DOHH2 (cell line): Measurements from ENCODE around the gene CGN.

Source experiments
- H3F3A ChIP-seq: fragments of 200-600 bp; sonication (generic), shearing (Covaris generic); 2 replicates; pipeline ENCODE4 v1.6.0; 2016; ENCODE audit warnings: antibody characterized with exemption, mild to moderate bottlenecking; ENCODE audit not compliant: control insufficient read depth, insufficient read depth
- H3K27ac ChIP-seq: fragments of 200-600 bp; sonication (generic); 2 replicates; pipeline ENCODE4 v1.5.1; 2014; ENCODE audit warnings: low read depth, mild to moderate bottlenecking, low read length, moderate library complexity
- H3K27me3 ChIP-seq: fragments of 200-600 bp; sonication (generic); 2 replicates; pipeline ENCODE4 v1.6.1; 2014; ENCODE audit warnings: mild to moderate bottlenecking, low read length, mixed read lengths; ENCODE audit not compliant: control insufficient read depth
- H3K36me3 ChIP-seq: fragments of 200-600 bp; sonication (generic); 2 replicates; pipeline ENCODE4 v1.6.1; 2014; ENCODE audit warnings: mild to moderate bottlenecking, low read length, moderate library complexity, mixed read lengths; ENCODE audit not compliant: control insufficient read depth
- H3K4me1 ChIP-seq: fragments of 200-600 bp; sonication (generic); 2 replicates; pipeline ENCODE4 v1.6.1; 2014; ENCODE audit warnings: mild to moderate bottlenecking, low read length, mixed read lengths; ENCODE audit not compliant: control insufficient read depth
- H3K4me2 ChIP-seq: fragments of 200-600 bp; sonication (generic); 2 replicates; pipeline ENCODE4 v1.6.0; 2014; ENCODE audit warnings: mild to moderate bottlenecking, low read length, moderate library complexity
- H3K4me3 ChIP-seq: fragments of 200-600 bp; sonication (generic); 2 replicates; pipeline ENCODE4 v1.5.1; 2014; ENCODE audit warnings: mild to moderate bottlenecking, low read length, mixed read lengths
- H3K79me2 ChIP-seq: fragments of 200-600 bp; sonication (generic); 2 replicates; pipeline ENCODE4 v1.6.1; 2014; ENCODE audit warnings: mild to moderate bottlenecking, low read length, mixed read lengths; ENCODE audit not compliant: control insufficient read depth
- H3K9me2 ChIP-seq: fragments of 200-600 bp; sonication (generic); replicated peaks from 2 replicates; pipeline ENCODE4 v1.6.1; 2014; ENCODE audit warnings: mild to moderate bottlenecking, low read length, mixed read lengths; ENCODE audit not compliant: control insufficient read depth
- H3K9me3 ChIP-seq: fragments of 200-600 bp; sonication (generic); 2 replicates; pipeline ENCODE4 v1.6.1; 2014; ENCODE audit warnings: antibody characterized with exemption, low read length, mixed read lengths; ENCODE audit not compliant: control insufficient read depth, insufficient read depth
- H4K20me1 ChIP-seq: fragments of 200-600 bp; sonication (generic); 2 replicates; pipeline ENCODE4 v1.6.0; 2014; ENCODE audit warnings: low read depth, mild to moderate bottlenecking, antibody characterized with exemption, low read length, moderate library complexity; ENCODE audit not compliant: control insufficient read depth, insufficient read depth
- EZH2phosphoT487 ChIP-seq: fragments of 200-600 bp; sonication (generic); IDR thresholded peaks from 2 replicates; pipeline ENCODE4 v1.6.1; 2017; ENCODE audit warnings: borderline replicate concordance, mild to moderate bottlenecking, antibody characterized with exemption, low read length, moderate library complexity, mixed read lengths
- TF ChIP-seq, protein P1 (sequence below): fragments of 200-600 bp; sonication (generic); IDR thresholded peaks from one replicate; pipeline ENCODE4 v1.5.1; 2014; ENCODE audit warnings: antibody characterized with exemption, mild to moderate bottlenecking, low read depth, low read length; ENCODE audit not compliant: poor library complexity, severe bottlenecking

Gene CGN

DNA sequence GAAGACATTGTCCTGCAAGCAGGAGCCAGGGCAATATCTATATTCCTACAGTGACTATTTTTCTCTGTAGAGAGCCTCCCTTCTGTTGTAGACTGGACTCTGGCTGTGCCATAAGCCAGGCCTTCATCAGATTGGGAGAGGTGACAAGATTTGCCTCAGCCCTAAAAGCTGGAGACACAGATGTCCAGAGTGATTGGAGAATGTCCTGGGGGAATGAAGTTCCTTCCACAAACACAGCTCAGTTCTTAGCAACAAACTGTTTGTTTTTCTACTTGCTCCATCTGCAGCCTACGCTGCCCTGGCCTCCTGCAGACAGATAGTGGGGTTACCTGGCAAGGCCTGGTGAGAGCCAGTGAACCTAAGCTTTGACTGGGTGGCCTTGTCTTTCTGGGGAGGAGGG lies 70.7 kb downstream of the CGN start:
- Histone ChIP-seq H3K27me3 (no peaks in the 10 kb centered on the region), H3K79me2 (no peaks in the 10 kb centered on the region), H4K20me1 (no peaks in the 10 kb centered on the region), H3K9me2 (no peaks in the 10 kb centered on the region), H3K4me1 (no peaks in the 10 kb centered on the region), H3K4me3 (no peak overlapping the region), H3K9me3 (no peaks in the 10 kb centered on the region), H3F3A (no peaks in the 10 kb centered on the region), H3K4me2 (no peak overlapping the region), H3K27ac (no peak overlapping the region), H3K36me3 (no peaks in the 10 kb centered on the region)
- TF ChIP-seq EZH2phosphoT487, result no peak
- TF ChIP-seq, protein P1, sequence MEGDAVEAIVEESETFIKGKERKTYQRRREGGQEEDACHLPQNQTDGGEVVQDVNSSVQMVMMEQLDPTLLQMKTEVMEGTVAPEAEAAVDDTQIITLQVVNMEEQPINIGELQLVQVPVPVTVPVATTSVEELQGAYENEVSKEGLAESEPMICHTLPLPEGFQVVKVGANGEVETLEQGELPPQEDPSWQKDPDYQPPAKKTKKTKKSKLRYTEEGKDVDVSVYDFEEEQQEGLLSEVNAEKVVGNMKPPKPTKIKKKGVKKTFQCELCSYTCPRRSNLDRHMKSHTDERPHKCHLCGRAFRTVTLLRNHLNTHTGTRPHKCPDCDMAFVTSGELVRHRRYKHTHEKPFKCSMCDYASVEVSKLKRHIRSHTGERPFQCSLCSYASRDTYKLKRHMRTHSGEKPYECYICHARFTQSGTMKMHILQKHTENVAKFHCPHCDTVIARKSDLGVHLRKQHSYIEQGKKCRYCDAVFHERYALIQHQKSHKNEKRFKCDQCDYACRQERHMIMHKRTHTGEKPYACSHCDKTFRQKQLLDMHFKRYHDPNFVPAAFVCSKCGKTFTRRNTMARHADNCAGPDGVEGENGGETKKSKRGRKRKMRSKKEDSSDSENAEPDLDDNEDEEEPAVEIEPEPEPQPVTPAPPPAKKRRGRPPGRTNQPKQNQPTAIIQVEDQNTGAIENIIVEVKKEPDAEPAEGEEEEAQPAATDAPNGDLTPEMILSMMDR, result no peak

DNA sequence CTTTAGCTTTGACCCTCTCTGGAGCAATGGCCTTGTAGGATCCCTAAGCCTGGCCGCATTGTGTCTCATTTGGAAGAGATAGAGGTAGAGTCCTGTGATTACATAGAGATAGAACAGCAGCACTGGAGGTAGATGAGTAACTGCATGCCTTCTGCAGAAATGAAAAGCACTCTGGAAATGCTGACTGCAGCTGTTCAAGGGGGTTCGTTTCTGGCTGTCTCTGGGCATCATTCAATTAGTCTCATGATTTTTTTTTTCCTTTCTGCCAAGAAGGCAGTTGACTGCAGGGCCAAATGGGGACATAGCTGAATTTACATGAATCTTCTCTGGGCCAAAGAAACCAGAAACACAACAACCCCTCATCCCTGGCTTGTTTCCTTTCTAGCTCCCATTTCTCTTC lies 72.6 kb downstream of the CGN start:
- Histone ChIP-seq H3K4me1 (no peaks in the 10 kb centered on the region), H3K9me2 (no peaks in the 10 kb centered on the region), H4K20me1 (no peaks in the 10 kb centered on the region), H3K4me2 (no peak overlapping the region), H3K9me3 (no peaks in the 10 kb centered on the region), H3K36me3 (no peaks in the 10 kb centered on the region), H3K4me3 (no peak overlapping the region), H3K79me2 (no peaks in the 10 kb centered on the region), H3F3A (no peaks in the 10 kb centered on the region), H3K27me3 (no peaks in the 10 kb centered on the region), H3K27ac (no peak overlapping the region)
- TF ChIP-seq EZH2phosphoT487, result no peak
- TF ChIP-seq, protein P1, result no peak

DNA sequence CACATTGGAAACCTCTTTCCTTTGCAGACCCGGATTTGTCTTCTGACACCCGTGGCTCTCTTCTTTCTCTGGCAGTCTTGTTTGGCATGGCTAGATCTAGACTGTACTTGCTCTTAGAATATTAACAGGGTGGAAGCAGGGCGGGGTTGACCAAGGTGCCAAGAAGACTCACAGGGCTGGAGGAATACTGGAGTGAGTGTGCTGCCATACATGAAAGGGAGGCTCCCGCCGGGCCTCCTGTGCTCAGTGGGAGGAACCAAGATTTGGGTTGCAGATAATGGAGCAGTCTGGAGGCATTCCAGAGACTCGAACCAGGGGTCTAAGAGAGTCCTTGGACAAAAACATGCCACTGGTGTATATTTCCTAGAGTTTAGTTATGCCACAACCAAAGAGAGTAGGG lies 73.1 kb downstream of the CGN start:
- H3K36me3 ChIP-seq, result no peaks in the 10 kb centered on the region
- H4K20me1 ChIP-seq, result no peaks in the 10 kb centered on the region
- TF ChIP-seq, protein P1, result no peak
- no peak for TF ChIP-seq EZH2phosphoT487
- H3K9me3 ChIP-seq, result no peaks in the 10 kb centered on the region
- no peaks in the 10 kb centered on the region for H3K9me2 ChIP-seq
- no peak overlapping the region for H3K27ac ChIP-seq
- H3K4me2 ChIP-seq, result no peak overlapping the region
- no peaks in the 10 kb centered on the region for H3K79me2 ChIP-seq
- no peaks in the 10 kb centered on the region for H3K27me3 ChIP-seq
- no peaks in the 10 kb centered on the region for H3F3A ChIP-seq
- no peak overlapping the region for H3K4me3 ChIP-seq
- H3K4me1 ChIP-seq, result no peaks in the 10 kb centered on the region

DNA sequence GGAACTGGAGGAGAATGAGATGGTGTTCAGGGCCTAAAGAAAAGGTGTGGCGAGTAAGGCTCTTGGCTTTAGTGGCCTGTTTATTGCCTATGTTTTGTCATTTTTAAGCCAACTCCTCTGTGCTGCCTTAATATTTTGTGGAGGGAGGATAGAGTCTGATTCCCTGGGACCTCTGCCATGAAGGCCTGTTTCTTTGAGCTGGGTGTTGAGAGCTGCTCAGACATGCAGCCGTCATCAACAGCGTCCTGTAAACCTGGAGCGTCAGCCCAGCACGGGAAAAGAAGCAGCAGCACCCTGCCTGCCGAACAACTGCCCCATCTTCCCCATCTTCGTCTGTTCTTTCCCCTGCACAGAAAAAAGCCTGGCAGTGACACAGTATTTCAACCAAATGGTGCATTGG lies 73.6 kb downstream of the CGN start:
- no peaks in the 10 kb centered on the region for H3F3A ChIP-seq
- H3K79me2 ChIP-seq, result no peaks in the 10 kb centered on the region
- H4K20me1 ChIP-seq, result no peaks in the 10 kb centered on the region
- TF ChIP-seq EZH2phosphoT487, result no peak
- TF ChIP-seq, protein P1, result no peak
- H3K9me2 ChIP-seq, result no peaks in the 10 kb centered on the region
- no peaks in the 10 kb centered on the region for H3K4me1 ChIP-seq
- H3K36me3 ChIP-seq, result no peaks in the 10 kb centered on the region
- H3K27me3 ChIP-seq, result no peaks in the 10 kb centered on the region
- no peaks in the 10 kb centered on the region for H3K9me3 ChIP-seq
- H3K4me3 ChIP-seq, result no peak overlapping the region
- H3K4me2 ChIP-seq, result no peak overlapping the region
- no peak overlapping the region for H3K27ac ChIP-seq
